ENCODE results near the gene PRKD2.

The PRKD2 gene

GRCh38 chr19:46739290-46739771 lies 22.4 kb upstream of the PRKD2 start:
- DNase-seq, result no peak

GRCh38 chr19:46737761-46738171 lies 20.9 kb upstream of the PRKD2 start:
- no peak for DNase-seq

DNA sequence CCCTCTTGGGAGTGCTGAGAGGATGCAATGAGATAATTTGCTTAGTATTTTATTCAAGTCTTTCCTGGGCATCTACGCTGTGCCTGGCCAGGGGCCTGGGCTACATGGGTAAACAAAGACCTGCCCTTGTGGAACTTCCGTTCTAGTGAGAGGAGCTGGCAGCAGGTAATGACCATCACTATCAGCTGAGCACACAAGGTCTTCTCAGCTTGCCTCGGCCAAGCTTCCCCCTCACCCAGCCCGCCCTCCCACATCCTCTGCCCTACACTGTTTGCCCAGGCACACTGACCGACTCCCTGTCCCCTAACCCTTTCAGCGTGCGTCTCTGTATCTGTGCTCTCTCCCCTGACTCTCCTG lies 20.4 kb upstream of the PRKD2 start:
- no peak for DNase-seq

- no peak for DNase-seq
Observed at GRCh38 chr19:46736531-46737297, 19.8 kb upstream of the PRKD2 start.

GRCh38 chr19:46733690-46734292 lies 16.9 kb upstream of the PRKD2 start:
- no peak for DNase-seq

- DNase-seq, result no peak
Observed at GRCh38 chr19:46732966-46733689, 16.2 kb upstream of the PRKD2 start.

DNA sequence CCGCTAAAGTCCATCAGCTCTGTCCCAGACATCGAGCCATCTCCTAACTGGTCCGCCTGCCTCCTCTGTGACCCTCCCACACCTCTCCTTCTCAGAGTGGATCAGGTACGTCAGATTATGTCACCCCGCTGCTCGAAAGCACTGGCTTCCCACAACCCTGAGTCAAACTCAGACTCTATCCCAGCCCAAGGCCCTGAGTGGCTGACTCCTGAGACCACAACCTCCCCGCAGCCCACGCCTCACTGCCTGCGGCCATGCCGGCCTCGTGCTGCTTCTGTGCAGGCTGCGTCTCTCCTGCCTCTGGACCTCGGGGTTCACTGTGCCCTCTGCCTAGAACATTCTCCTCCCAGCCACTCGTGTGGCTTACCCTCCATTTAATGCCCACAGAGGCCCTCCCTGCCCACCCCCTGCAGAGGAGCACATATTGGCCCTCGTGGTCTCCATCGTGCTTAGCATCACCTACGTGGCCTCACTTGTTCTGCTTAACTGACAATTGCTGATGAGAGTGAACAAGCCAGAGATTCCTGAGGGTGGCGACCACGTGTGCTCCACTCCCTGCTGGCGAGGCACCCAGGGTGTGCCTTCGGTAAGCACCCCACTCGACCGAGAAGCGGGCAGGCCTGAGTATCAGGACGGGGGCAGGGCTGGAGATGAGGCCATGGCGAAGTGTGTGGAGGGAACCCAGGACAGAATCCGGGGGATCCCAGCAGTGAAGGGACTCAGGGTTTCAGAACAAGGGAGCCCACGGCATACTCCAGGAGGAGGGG lies 15.4 kb upstream of the PRKD2 start:
- DNase-seq, result no peak

DNA sequence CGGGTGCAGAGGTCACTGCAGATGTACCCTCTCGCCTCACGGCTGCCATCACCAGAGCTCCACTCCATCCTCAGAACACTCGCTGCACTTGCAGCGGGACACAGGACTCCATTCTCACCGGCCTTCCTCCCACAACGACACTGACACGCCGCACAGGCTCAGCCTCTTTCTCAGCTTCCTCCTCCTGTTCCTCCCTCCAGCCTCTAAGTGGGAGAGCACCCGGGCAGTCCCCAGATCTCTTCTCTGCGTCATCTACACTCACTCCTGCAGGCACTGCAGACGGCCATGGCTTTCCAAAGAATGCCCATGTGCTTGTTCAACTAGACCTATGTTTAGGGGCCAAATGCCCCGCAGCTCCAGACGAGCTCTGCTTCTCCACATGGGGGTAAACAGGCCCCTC lies 14.7 kb upstream of the PRKD2 start:
- DNase-seq, result no peak

DNA sequence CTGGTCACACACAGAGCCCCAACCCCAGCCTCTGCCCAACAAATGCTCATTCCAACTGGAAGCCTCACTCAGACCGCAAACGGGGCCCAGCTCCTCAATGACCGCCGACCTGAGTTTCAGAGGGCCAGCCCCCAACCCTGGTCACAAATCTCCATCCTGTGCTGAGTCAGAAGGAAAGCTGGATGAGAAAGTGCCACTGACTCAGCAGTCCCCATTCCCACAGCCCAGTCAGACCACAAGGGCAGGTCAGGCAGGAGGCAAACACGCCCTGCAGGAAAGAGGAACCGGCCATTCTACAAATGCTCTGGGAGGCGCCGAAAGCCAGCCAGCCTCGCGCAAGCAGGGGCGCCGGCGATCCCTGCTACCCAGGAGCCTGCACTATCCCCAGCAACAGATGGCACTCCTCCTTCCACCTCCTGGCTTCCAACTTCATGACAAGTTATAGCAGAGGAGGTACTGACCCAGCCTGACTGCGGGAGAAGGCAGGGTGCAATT lies 14.1 kb upstream of the PRKD2 start:
- DNase-seq, result no peak

GRCh38 chr19:46730595-46730994 lies 13.7 kb upstream of the PRKD2 start:
- DNase-seq, result no peak

GRCh38 chr19:46730187-46730586 lies 13.3 kb upstream of the PRKD2 start:
- DNase-seq, result no peak

GRCh38 chr19:46729696-46730095 lies 12.8 kb upstream of the PRKD2 start:
- no peak for DNase-seq

DNA sequence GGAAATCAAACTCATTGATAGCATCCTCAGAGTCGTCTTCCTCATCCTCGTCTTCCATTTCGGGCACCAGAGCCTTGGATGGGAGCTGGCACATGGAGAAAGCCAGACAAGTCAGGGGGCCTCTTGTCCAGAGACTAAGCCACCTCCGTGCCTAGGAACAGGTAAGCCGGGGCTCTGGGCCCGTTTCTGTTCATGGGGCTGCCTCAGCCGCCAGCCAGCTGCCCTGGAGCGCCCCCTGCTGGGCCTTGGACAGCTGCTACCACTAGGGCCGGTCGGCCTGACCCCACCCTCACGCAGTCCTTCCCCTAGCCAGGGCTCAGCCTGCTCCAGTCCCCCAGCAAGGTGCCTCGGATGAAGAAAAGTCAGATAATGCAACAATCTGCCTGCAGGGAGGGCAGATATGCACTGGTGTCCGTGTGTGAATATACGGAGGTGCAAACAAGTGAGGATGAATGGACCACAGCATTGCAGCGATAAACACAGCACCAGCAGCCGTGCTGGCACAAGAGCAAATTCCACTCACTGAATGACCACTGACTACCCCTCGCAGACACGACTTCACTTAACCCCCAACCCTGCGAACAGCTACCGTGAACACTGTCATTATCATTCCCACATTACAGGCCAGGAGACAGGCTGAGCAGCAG lies 11.9 kb upstream of the PRKD2 start:
- no peak for DNase-seq

DNA sequence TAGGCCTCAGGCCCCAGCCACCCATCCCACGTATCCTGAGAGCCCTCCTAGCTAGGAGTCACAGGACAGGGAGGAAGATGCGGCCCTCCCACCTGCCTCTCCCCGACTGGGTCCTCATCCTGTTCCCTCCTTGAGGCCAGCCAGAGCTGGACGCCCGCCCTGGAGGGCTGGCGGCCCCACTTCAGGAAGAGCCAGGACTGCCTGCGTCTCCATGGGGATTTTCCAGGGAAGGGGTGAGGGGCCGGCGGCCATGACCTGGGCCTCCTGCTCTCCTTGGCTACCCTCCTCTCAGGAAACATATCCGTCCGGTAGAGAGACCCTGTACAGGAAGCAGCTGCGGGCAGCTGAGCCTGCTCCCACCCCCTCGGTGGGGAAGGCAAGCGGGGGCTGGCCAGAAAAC lies 11.3 kb upstream of the PRKD2 start:
- DNase-seq, result no peak

GRCh38 chr19:46727757-46728156 lies 10.8 kb upstream of the PRKD2 start:
- DNase-seq, result no peak

GRCh38 chr19:46726971-46727501 lies 10.1 kb upstream of the PRKD2 start:
- no peak for DNase-seq

GRCh38 chr19:46726551-46726950 lies 9.6 kb upstream of the PRKD2 start:
- DNase-seq, result no peak

GRCh38 chr19:46725859-46726393 lies 9.0 kb upstream of the PRKD2 start:
- DNase-seq, result no peak

DNA sequence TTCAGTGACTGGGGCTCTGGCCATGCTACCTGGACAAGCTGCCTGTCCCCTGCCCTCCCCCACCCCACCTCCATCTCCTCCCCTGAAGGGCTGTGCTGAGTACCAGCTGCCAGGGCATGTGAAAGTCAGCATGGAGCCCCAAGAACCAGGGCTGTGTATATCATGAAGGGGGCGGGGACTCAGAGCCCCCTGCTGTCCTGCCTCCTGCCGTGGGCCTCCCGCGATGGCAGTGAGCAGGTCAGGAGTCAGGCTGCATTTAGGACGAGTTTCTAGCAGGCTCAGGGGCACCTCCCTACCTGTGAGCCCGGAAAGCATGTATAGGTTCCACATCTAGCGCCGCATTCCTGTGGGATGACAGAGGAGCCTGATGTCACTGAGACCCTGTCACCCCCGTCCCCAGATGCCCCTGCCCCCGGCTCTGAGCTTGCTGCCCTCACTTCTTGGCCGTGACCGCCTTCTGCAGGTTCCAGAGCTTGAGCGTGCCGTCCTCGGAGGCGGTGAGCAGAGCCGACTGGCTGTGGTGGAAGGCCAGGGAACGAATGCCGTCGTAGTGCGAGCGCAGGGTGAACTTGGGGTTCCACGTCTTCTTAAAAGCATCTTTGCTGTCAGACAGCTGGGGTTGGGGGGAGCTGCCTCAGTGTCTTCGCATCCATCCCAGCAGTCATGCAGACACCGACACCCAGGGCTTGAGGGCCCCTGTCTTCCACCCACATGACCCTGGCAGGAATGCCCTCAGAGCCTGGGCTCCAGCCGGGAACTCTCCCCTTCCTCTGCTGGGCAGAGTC lies 8.3 kb upstream of the PRKD2 start:
- no peak for DNase-seq

DNA sequence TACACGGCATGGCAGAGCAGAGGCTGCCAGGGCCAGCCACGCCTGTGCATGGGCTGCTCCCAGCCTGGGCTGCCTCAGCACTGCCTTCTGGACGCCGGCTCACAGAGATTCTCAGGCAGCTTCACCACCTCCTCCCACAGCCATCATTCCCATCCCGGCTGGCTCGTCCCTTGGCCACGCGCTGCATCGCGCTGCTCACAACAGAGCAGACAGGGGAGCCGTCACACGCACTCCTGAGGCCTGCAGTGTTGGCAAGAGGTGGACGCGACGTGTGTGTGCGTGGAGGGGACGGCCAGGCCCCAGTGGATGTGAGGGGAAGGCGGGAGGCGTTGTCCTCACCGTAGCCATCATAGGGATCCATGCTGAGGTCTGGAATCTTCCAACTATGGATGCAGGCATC lies 7.6 kb upstream of the PRKD2 start:
- no peak for DNase-seq

DNA sequence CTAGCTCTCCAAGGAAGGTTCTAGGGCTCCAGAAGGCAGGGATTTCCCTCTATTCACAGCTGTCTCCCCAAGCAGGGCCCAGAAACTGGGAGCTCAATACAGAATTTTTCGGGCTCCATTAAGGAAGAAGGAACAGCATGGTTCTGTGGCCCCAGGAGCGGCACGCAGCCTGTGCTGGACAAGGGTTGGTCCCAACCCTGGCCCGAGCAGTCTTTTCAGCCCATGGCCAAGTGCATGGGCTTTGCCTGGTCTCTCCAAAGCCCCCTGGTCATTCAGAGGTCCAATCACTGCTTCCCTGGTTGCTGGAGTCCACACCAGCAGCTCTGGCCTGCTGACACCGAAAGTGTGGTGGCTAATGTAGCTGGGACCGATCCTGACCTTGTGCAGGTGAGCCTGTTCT lies 6.6 kb upstream of the PRKD2 start:
- DNase-seq, result no peak

Data from NCI-H187 treated with DMSO at 0.1 percent for 48 hours (cell line).